Measurements from ENCODE around the gene CPD.

CPD gene

DNA sequence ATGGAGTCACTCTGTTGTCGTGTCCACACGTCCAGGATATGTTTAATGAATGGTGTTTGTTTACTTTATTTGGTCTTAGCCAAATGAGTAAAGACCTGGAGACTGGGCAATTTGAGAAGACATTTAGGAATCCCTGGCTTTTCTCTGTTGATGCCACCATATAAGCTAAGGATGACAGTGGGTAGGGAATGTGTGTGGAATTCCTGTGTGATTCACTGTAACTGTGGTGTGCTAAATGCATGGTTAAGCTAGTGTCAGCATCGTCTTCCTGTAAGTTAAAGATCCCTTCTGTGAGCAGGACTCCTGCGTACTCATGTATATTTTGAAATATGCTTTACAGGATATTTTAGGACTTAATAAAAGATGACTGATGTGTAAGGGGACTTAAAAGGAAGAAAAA is 124.8 kb downstream of the CPD start:
- no peak for DNase-seq (ENCODE audit: low read depth in 3 of 3)

DNA sequence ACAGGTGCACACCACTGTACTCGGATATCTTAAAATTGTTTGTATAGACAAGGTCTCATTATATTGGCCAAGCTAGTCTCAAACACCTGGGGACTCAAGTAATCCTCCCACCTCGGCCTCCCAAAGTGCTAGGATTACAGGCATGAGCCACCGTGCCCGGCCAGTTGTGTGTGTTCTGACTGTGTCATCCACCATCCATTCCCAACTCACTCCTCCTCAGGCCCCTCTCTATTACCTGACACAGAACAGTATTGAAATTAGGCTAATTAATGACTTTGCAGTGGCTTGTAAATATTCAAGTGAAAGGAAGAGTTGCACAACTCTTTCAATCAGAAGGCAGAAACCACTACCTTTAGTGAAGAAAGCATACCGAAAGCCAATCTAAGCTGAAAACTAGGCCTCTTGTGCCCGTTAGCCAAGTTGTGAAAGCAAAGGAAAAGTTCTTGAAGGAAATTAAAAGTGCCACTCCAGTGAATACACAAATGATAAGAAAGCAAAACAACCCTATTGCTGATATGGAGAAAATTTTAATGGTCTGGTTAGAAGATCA is 127.2 kb downstream of the CPD start:
- DNase-seq (ENCODE audit: low read depth in 3 of 3) = no peak

DNA sequence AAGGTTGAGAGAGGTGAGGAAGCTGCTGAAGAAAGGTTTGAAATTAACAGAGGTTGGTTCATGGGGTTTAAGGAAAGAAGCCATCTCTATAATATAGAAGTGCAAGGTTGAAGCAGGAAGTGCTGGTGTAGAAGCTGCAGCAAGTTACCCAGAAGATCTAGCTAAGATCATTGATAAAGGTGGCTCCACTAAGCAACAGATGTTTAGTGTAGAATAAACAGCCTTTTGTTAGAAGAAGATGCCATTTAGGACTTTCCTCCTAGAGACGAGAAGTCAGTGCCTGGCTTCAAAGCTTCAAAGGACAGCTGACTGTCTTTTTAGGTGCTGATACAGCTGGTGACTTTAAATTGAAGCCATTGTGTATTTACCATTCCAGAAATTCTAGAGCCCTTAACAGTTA is 127.8 kb downstream of the CPD start:
- no peak for DNase-seq (ENCODE audit: low read depth in 3 of 3)

DNA sequence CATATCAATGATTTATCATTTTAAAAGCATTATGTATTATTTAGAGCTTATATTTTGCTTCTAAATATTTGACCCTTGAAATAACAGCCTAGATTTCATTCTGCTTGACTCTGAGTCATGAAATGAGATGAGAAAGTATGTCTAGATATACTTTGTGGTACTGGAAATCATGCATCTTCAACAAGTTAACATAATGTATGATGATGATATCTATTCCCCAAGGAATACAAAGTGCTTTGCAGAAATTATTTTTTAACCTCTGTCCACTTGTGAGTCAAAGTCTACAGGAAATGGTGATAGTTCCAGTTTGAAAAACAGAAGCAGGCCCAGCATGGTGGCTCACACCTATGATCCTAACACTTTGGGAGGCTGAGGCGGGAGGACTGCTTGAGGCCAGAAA is 134.6 kb downstream of the CPD start:
- DNase-seq (ENCODE audit: low read depth in 3 of 3) = no peak

DNA sequence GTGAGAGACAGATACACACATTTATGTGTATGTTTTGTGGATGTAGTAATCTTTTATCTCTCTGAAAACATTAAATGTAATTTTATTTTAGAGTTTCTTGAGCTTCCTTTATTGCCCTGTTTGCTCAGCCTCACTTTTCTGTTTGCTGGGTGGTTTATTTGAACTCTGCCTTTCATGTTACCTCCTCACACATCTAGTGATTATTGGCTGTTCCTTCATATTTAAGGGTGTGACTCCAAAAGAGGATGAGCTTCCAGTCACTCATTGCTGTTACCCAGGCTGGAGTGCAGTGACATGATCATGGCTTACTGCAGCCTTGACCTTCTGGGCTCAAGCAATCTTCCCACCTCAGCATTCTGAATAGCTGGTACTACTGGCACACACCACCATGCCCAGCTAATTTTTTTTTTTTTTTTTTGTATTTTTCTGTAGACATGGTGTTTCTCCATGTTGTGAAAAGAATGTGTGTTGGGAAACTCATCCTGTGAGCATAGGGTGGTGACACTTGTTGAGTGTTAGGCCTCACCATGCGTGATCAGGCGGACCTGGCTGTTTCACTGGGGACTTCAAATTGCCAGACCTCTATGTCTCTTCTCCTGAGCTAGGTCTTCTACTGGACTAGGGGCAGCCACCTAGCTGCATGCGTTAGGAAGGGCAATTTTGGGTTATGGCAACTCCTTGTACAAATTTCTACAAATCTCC is 136.3 kb downstream of the CPD start:
- no peak for DNase-seq (ENCODE audit: low read depth in 3 of 3)

DNA sequence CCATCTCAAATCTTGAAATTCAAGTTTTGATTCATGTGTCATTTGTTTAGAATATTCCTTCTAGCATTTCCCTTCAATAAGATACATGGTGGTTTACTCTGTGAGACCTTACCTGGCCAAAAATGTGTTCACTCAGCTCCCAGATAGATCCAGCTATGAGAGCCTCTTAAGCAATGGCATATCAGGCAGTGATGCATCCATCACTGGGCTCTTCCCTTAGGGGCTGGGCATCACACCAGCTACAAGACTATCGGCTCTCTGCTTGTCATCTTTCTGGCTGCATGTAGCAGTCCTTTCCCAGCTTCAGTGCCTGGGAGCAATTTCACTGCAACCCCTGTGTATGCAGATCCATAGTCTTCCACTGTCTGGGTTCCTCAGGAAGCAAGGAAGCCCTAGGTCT is 139.1 kb downstream of the CPD start:
- DNase-seq (ENCODE audit: low read depth in 3 of 3) = no peak

DNA sequence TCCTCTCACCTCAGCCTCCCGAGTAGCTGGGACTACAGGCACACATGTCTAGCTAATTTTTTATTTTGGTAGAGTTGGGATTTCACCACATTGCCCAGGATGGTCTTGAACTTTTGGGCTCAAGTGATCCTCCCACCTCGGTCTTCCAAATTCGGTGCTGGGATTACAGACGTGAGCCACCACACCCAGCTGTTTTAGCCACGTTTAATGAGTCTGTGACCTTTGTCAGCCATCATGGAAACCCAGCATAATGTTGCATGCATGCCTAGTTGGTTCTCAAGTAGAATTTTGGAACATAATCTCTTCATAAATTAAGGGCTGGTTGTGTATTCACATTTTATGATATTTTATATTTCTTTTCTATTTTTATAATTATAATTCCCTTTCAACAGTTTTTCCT is 140.4 kb downstream of the CPD start:
- no peak for DNase-seq (ENCODE audit: low read depth in 3 of 3)
